PC-3 (cell line): ENCODE data around the gene ATXN7L1.

Experiments
- CTCF ChIP-seq: fragments of 300-600 bp; sonication (generic); conservative IDR thresholded peaks from 2 replicates; pipeline ENCODE4 v1.5.1; 2017; ENCODE audit warnings: antibody characterized with exemption, low read depth, mild to moderate bottlenecking, low read length
- EZH2 ChIP-seq: fragments of 300-600 bp; sonication (generic); IDR thresholded peaks from one replicate; pipeline ENCODE4 v1.6.1; 2017; ENCODE audit warnings: antibody characterized with exemption, mild to moderate bottlenecking, low read length; ENCODE audit not compliant: unreplicated experiment
- EZH2phosphoT487 ChIP-seq: fragments of 300-600 bp; sonication (generic); IDR thresholded peaks from 2 replicates; pipeline ENCODE4 v1.6.1; 2018; ENCODE audit warnings: mild to moderate bottlenecking, antibody characterized with exemption, low read length, borderline replicate concordance

GRCh38 chr7:105675934-105676371 lies 200.4 kb downstream of the ATXN7L1 start:
- TF ChIP-seq CTCF (no peak), EZH2phosphoT487 (no peak), EZH2 (no peak)
